HepG2 (cell line): ENCODE results near the gene ZNF184. TPM values are rescaled to one million over a fixed set of nuclear protein-coding genes. Genes with fewer than 3 reads are reported as not detected.

Source experiments
- DBP ChIP-seq: sonication (generic); formaldehyde crosslinking; IDR thresholded peaks from 2 replicates; pipeline ENCODE4 v1.4.0; 2020; ENCODE audit warnings: missing genetic modification reagents; ENCODE audit errors: not compliant biosample characterization
- ETV6 ChIP-seq: sonication (generic); formaldehyde crosslinking; conservative IDR thresholded peaks from 2 replicates; pipeline ENCODE4 v1.4.0; 2020; ENCODE audit warnings: missing genetic modification reagents
- GLI4 ChIP-seq: sonication (generic); formaldehyde crosslinking; IDR thresholded peaks from 2 replicates; pipeline ENCODE4 v1.5.1; 2020; ENCODE audit warnings: missing genetic modification reagents, mild to moderate bottlenecking, moderate library complexity, borderline replicate concordance
- HES4 ChIP-seq: sonication (generic); formaldehyde crosslinking; IDR thresholded peaks from 2 replicates; pipeline ENCODE4 v1.9.0; 2021; ENCODE audit warnings: mild to moderate bottlenecking, missing genetic modification reagents, borderline replicate concordance
- JDP2 ChIP-seq: sonication (generic); formaldehyde crosslinking; IDR thresholded peaks from 2 replicates; pipeline ENCODE4 v1.8.1; 2022; ENCODE audit warnings: missing genetic modification reagents, borderline replicate concordance
- KAT7 ChIP-seq: IDR thresholded peaks from 2 replicates; pipeline ENCODE4 v1.6.1; 2018; ENCODE audit warnings: borderline replicate concordance, missing compliant biosample characterization
- MBD4 ChIP-seq: IDR thresholded peaks from 2 replicates; pipeline ENCODE4 v1.6.1; 2012; ENCODE audit warnings: low read length, inconsistent platforms, borderline replicate concordance
- SMAD9 ChIP-seq: sonication (generic); formaldehyde crosslinking; IDR thresholded peaks from 2 replicates; pipeline ENCODE4 v1.5.1; 2020; ENCODE audit warnings: mild to moderate bottlenecking, missing genetic modification reagents
- TCF12 ChIP-seq, 2 experiments: fragments of 450-650 bp in 1 of 2; sonication (generic) in 1 of 2; formaldehyde crosslinking in 1 of 2; IDR thresholded peaks; 2 replicates each; pipeline versions ENCODE4 v1.6.1 to v1.8.0; 2017 to 2022; ENCODE audit warnings: antibody characterized with exemption in 1 of 2, mild to moderate bottlenecking in 1 of 2, missing genetic modification reagents in 1 of 2, moderate library complexity in 1 of 2
- XBP1 ChIP-seq: sonication (generic); formaldehyde crosslinking; IDR thresholded peaks from 2 replicates; pipeline ENCODE4 v1.5.0; 2020; ENCODE audit warnings: missing genetic modification reagents
- ZBTB34 ChIP-seq: sonication (generic); formaldehyde crosslinking; IDR thresholded peaks from 2 replicates; pipeline ENCODE4 v1.8.0; 2022; ENCODE audit warnings: mild to moderate bottlenecking, missing genetic modification reagents
- ZNF292 ChIP-seq: sonication (generic); formaldehyde crosslinking; IDR thresholded peaks from 2 replicates; pipeline ENCODE4 v1.8.1; 2022; ENCODE audit warnings: mild to moderate bottlenecking, low read depth, missing genetic modification reagents, borderline replicate concordance
- ZNF407 ChIP-seq: sonication (generic); formaldehyde crosslinking; IDR thresholded peaks from one replicate; pipeline ENCODE4 v1.5.1; 2020; ENCODE audit warnings: mild to moderate bottlenecking, missing genetic modification reagents; ENCODE audit errors: not compliant biosample characterization
- ZNF512B ChIP-seq: sonication (generic); formaldehyde crosslinking; IDR thresholded peaks from 2 replicates; pipeline ENCODE4 v1.5.1; 2020; ENCODE audit warnings: missing genetic modification reagents, mild to moderate bottlenecking, borderline replicate concordance
- ZNF549 ChIP-seq: sonication (generic); formaldehyde crosslinking; IDR thresholded peaks from 2 replicates; pipeline ENCODE4 v1.5.0; 2020; ENCODE audit warnings: missing genetic modification reagents
- polyA plus RNA-seq, 8 experiments: library from polyadenylated mRNA; depleted of rRNA in 3 of 8; stranded (reverse) in 7 of 8; unstranded in 1 of 8; fragments of >200 nt; fragmentation: Illumina TruSeq in 4 of 8; extraction: Trizol in 4 of 8; gene quantifications; 2 replicates each; pipeline versions ENCODE4 v1.2.1 to v1.2.3, GENCODE V29; 2011 to 2016; ENCODE audit warnings: low read depth in 4 of 8, missing spikeins in 1 of 8, mixed read lengths in 1 of 8; ENCODE audit not compliant: insufficient read depth in 1 of 8
- total RNA-seq, 5 experiments: library from RNA; depleted of rRNA; stranded (reverse); fragments of >200 nt; fragmentation: Illumina TruSeq; extraction: Trizol; gene quantifications; 2 replicates each; pipeline ENCODE4 v1.2.3, GENCODE V29; 2016; ENCODE audit warnings: low read depth in 1 of 5

The ZNF184 gene
- total and polyA plus RNA-seq, 2 of the 13 experiments (the other 11 are each of a cell fraction or from before 2014, with no cell fraction given), result 2.1 to 10.1 TPM

- TF ChIP-seq ZNF407 (CRISPR knock-in tag) (no peak), ZNF292 (CRISPR knock-in tag) (no peak), ZBTB34 (CRISPR knock-in tag) (no peak), ZNF512B (CRISPR knock-in tag) (no peak), MBD4 (peak; percentile 58; the same call in 1 of the 2 replicates), HES4 (CRISPR knock-in tag) (no peak), JDP2 (CRISPR knock-in tag) (no peak), GLI4 (CRISPR knock-in tag) (no peak), DBP (CRISPR knock-in tag) (peak; percentile 50), XBP1 (CRISPR knock-in tag) (0 out of 2 replicates have a peak, but pooled peaks have one; percentile 23), ETV6 (CRISPR knock-in tag) (no peak; the same call in 1 of the 2 replicates), SMAD9 (no peak), TCF12 (IDR thresholded peaks at IDR 0.05) (no peak), TCF12 (CRISPR knock-in tag; IDR thresholded peaks at IDR 0.05) (no peak), ZNF549 (CRISPR knock-in tag) (no peak), KAT7 (CRISPR knock-in tag) (no peak)
Observed at GRCh38 chr6:27478706-27479318, 5.9 kb upstream of the ZNF184 start (continued).
